Endometrial microvascular endothelial cells (primary cell): ENCODE measurements around the gene ALKBH6. TPM values are rescaled to one million over a fixed set of nuclear protein-coding genes. Genes with fewer than 3 reads are reported as not detected.
"Not testable (repeated sequence)": the region's sequence is repeated elsewhere in the genome, so short reads cannot be mapped to it uniquely, and the experiment has no call there.

ENCODE experiments used
- in situ Hi-C: cut with HindIII; loops from 2 replicates; pipeline ENCODE4 v1.10.0; 2017; ENCODE audit warnings: low sequenced_read_pairs, low pct_unique_long_range_greater_than_20kb; ENCODE audit errors: inconsistent ontology term
- total RNA-seq: library from RNA; depleted of rRNA; stranded (reverse); fragments of >200 nt; gene quantifications from one replicate; pipeline ENCODE4 v1.2.3, GENCODE V29; 2015; ENCODE audit errors: inconsistent ontology term

ALKBH6 gene
- total RNA-seq, 1 donor from 2014 or later, result 36.1 TPM

GRCh38 chr19:36001605-36002004, 12.4 kb downstream of the ALKBH6 start:
- in situ Hi-C loops, result no loop called here

GRCh38 chr19:35996777-35997176, 17.2 kb downstream of the ALKBH6 start:
- in situ Hi-C loops, result no loop called here

DNA sequence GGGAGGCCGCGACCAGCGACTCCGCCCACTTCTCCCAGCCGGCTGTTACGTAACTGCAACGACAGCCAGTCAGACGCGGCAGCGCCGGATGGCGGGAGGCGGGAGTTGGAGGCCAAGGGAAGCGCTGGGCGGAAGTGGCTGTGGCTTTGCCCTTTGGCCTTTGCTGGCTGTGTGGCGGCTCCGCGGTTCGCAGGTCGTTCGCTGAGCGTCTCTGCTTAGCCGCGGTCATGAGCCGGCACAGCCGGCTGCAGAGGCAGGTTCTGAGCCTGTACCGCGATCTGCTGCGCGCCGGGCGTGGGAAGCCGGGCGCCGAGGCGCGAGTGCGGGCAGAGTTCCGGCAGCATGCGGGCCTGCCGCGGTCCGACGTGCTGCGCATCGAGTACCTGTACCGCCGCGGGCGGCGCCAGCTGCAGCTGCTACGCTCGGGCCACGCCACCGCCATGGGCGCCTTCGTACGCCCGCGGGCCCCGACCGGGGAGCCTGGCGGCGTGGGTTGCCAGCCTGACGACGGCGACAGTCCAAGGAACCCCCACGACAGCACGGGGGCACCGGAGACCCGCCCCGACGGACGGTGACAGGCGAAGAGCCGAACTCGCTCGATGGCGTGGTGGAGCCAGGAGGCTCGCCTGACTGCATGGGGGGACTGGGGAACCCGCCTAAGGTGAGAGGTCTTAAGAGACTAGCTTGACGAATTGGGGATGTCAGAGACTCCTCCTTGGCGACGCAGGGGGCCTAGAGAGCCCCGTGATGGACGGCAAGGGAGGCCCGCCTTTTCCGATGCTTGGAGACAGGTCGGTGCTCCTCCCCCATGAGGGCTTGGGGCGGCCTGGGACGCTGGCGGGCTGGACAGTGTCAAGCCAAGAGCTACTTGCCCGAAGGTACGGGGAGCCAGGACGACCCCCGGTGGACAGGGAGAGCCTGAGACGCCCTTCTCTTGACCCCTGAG, 18.7 kb downstream of the ALKBH6 start, which contains the start of gene SDHAF1:
SDHAF1 (plus strand) TSS at position 141 of the 946 bp plus-strand sequence; CDS start at position 228, 87 bp downstream.
- in situ Hi-C loops, result no loop called here

GRCh38 chr19:35993923-35994598, 20.0 kb downstream of the ALKBH6 start:
- in situ Hi-C loops, result no loop called here

DNA sequence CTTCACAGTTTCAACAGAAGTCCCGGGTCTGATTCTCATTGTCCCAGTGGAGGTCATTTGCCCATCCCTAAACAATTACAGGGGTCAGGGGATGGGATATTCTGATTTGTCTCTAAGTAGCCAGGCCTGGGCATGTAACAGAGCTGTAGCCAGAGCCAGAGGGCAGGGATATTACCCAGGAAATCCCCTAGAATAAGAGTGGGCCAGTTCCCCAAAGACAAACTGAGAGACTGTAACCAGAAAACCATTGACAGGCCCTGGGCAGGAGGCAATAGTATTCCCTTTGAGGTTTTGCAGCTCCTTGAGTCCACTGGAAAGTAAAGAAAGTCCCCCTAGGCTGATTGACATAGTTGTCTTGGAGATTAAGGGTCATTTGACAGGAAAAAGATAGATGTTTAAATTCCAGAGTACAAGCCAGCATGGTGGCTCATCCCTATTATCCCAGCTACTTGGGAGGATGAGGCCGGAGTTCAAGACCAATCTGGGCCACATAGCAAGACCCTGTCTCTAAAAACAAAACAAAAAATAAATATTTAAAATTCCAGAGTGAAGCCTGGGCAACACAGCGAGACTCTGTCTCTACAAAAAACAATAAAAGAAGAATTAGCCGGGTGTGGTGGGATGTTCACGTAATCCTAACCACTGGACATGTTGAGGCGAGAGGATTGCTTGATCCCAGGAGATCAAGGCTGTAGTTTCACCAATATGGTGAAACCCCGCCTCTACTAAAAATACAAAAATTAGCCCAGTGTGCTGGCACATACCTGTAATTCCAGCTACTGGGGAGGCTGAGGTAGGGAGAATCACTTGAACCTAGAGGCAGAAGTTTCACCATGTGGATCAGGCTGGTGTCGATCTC, 20.9 kb downstream of the ALKBH6 start:
- in situ Hi-C loops, result no loop called here

DNA sequence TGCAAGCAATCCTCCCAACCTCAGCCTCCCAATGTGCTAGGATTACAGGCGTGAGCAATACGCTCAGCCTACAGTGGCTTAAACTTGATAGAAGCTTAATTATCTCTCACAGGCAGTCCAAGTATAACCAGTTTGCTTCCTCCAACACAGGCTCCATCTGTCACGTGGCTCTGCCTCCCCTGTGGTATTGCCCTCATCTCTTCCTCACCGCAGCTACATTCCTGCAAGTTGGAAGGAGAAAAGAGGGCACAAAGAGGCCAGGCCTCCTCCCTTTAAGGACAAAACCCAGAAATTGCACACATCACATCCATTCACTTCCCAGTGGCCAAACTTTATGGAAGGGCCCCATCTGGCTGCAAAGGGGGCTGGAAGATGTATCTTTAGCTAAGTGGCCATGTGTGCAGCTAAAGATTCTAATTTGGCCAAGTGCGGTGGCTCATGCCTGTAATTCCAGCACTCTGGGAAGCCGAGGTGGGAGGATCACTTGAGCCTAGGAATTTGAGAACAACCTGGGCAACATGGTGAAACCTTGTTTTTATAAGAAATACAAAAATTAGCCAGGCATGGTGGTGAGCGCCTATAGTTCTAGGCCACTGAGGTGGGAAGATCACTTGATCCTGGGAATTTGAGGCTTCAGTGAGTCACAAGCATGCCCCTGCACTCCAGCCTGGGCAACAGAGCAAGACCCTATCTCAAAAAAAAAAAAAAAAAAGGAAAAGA, 22.1 kb downstream of the ALKBH6 start:
- in situ Hi-C loops, result no loop called here

- in situ Hi-C loops, result no loop called here
Observed at GRCh38 chr19:35990771-35991730, 23.0 kb downstream of the ALKBH6 start.

- in situ Hi-C loops, result no loop called here
Observed at GRCh38 chr19:35990156-35990555, 23.9 kb downstream of the ALKBH6 start.

GRCh38 chr19:35988824-35989223, 25.2 kb downstream of the ALKBH6 start:
- in situ Hi-C loops, result no loop called here

GRCh38 chr19:35987571-35987896, 26.5 kb downstream of the ALKBH6 start:
- in situ Hi-C loops, result no loop called here

DNA sequence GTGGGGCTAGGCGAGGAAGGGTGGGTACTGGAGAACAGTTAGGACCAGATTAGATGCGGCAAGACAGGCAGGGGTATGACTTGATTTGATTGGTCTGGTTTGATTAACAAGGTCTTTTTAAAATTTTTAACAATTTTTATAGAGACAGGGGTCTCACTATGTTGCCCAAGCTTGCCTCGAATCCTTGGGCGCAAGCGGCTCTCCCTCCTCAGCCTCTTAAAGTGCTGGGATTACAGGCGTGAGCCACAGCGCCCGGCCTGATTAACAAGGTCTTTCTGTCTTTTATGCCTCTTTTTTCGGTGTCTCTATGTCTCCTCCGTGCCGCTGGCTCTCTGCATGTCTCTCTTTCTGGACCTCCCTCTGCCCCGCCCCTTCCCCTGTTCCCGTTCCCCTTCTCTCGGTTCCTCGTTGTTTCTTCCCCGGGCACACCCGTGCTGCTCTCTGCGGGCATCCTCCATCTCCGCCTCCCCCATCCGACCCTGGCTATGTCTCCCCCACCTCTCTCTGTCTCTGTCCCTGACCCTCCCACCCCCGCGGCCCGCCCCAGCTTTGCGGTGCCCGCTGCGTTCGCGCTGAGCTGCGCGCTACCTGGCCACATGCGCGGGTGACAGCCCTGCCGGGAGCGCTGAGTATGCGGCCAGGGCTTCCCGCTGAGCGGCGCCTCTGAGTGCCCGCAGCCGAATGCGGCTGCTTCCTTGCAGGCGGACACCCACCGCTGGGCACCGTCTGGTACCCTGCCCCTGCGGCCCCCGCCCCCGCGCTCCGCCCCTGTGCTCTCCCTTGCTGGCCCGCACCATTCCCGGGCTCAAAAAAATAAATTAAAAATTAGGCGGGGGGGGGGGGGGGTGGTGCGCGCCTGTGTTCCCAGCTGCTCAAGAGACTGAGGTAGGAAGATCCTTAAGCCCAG, 27.1 kb downstream of the ALKBH6 start:
- in situ Hi-C loops, result no loop called here

- in situ Hi-C loops, result no loop called here
Observed at GRCh38 chr19:35986111-35986510, 27.9 kb downstream of the ALKBH6 start.

GRCh38 chr19:35983177-35983576, 30.8 kb downstream of the ALKBH6 start:
- in situ Hi-C loops, result no loop called here

GRCh38 chr19:35980997-35981396, 33.0 kb downstream of the ALKBH6 start:
- in situ Hi-C loops, result not testable (repeated sequence)

DNA sequence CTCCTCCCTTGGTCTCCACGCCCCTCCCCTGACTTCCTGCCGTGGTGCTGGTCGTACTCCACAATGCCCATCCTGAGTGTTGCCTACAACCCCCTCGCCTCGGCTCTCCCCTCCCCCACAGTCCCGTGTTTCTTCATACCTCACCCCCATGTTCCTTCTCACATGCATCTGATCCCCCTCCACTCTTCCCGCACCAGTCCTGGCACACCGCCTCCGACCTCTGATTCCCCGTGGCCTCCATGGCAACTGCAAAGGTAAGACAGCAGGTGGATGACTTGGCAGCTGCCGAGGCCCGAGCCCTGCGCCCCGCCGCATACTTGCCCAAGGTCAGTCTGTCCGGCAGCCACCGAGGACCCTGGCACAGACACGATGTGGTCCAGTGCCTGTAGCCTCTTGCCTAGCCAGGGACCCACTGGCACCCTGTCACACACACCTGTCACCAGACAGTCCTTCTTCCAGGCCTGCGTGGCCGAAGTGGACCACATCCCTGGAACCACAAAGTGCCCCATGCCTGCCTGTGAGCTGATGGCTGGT, 35.1 kb downstream of the ALKBH6 start:
- in situ Hi-C loops, result no loop called here

GRCh38 chr19:35978271-35978670, 35.7 kb downstream of the ALKBH6 start:
- in situ Hi-C loops, result no loop called here
